Sigmoid colon (tissue), 4 donors: ENCODE measurements around the gene CELA1.
"Not testable (repeated sequence)": the region's sequence is repeated elsewhere in the genome, so short reads cannot be mapped to it uniquely, and the experiment has no call there.

Experiments used
- CTCF ChIP-seq, 4 experiments: fragments of 450-650 bp in 3 of 4; fragments of 200-600 bp in 1 of 4; IDR thresholded peaks; one replicate each; pipeline ENCODE4 v1.5.1; 2016 to 2019; ENCODE audit warnings: antibody characterized with exemption in 4 of 4, mild to moderate bottlenecking in 3 of 4, moderate library complexity in 2 of 4
- EP300 ChIP-seq, 4 donors: sonication (generic); formaldehyde crosslinking; IDR thresholded peaks; one replicate each; pipeline ENCODE4 v1.6.1; 2017; ENCODE audit warnings: antibody characterized with exemption in 4 of 4
- POLR2A ChIP-seq, 2 donors: fragments of 450-650 bp; IDR thresholded peaks; one replicate each; pipeline ENCODE4 v1.6.1; 2016; ENCODE audit warnings: antibody characterized with exemption in 2 of 2, mild to moderate bottlenecking in 2 of 2, moderate library complexity in 2 of 2
- POLR2AphosphoS5 ChIP-seq, 4 donors: sonication (generic); formaldehyde crosslinking; IDR thresholded peaks; one replicate each; pipeline ENCODE4 v1.6.1; 2017; ENCODE audit warnings: antibody characterized with exemption in 4 of 4

GRCh38 chr12:51294097-51294496 lies 52.4 kb downstream of the CELA1 start:
- TF ChIP-seq POLR2A, CTCF, POLR2AphosphoS5, EP300 (IDR thresholded peaks at IDR 0.05): not testable (repeated sequence)
